ENCODE measurements around the gene SYT7.

Gene SYT7

DNA sequence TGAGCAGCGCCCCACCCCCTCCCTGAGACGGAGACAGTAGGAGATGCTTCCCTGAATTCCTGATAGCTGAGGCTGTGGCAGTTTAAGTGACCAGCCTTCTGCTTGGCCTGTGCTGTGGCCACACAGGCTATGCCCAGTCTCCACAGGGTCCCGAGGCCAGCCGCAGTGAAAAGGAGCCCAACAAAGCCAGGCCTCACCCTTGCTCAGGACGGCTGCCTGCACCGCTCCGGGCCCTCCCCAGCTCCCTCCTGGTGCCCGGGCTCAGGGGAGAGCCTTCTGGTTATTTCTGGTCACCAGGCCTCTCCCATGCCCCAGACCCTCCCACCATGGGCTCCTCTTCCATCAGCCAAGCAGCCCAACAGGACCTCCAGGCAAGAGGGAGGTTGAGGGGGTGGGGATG is 43.5 kb downstream of the SYT7 start:
- no peak overlapping the region for H3K4me3 ChIP-seq (ENCODE audit: low read depth, low read length)

DNA sequence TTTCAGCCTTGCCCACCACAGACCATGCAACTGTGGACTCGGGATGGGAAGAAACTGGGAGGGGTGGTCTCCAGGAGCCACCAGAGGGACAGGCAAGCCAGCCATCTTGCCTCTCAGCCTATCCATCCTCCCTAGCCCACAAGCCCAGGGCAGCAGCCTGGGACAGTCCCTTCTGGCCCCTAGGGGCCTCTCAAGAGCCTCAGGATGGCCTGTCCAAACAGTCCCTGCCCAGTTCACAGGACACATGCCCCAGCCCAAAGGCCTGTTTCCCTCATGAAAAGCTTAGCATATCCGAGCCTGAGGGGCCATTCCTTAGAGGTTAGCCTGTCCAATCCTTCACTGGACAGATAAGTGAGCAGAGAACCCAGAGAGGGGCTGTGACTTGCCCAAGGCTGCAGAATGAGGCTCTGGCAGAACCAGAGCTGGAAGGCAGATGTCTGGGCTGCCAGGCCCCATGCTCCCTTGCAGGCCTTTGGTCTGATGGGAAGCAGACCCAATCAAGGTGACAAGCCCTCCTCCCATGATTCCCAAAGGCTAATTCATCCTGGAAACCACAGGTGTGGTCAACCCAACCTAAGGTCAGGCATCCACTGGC is 44.1 kb downstream of the SYT7 start:
- Histone ChIP-seq H3K4me3 (ENCODE audit: low read depth, low read length) (no peak overlapping the region), H3K27me3 (ENCODE audit: control insufficient read depth, insufficient read depth, low read length) (no peaks in the 10 kb centered on the region), H3K9ac (ENCODE audit: low read depth, low read length) (no peak overlapping the region), H3K36me3 (ENCODE audit: control insufficient read depth, insufficient read depth, low read length) (no peaks in the 10 kb centered on the region), H3K9me3 (ENCODE audit: control insufficient read depth, insufficient read depth, low read length) (no peaks in the 10 kb centered on the region), H3K4me1 (ENCODE audit: control insufficient read depth, insufficient read depth, low read length) (peaks cover under 1% of the 10 kb centered on the region)

More for the DNA sequence above, 43.5 kb downstream of the SYT7 start:
- Histone ChIP-seq H3K4me1 (ENCODE audit: control insufficient read depth, insufficient read depth, low read length) (peaks cover 3% of the 10 kb centered on the region), H3K27me3 (ENCODE audit: control insufficient read depth, insufficient read depth, low read length) (no peaks in the 10 kb centered on the region), H3K9ac (ENCODE audit: low read depth, low read length) (no peak overlapping the region), H3K9me3 (ENCODE audit: control insufficient read depth, insufficient read depth, low read length) (no peaks in the 10 kb centered on the region), H3K36me3 (ENCODE audit: control insufficient read depth, insufficient read depth, low read length) (no peaks in the 10 kb centered on the region)

DNA sequence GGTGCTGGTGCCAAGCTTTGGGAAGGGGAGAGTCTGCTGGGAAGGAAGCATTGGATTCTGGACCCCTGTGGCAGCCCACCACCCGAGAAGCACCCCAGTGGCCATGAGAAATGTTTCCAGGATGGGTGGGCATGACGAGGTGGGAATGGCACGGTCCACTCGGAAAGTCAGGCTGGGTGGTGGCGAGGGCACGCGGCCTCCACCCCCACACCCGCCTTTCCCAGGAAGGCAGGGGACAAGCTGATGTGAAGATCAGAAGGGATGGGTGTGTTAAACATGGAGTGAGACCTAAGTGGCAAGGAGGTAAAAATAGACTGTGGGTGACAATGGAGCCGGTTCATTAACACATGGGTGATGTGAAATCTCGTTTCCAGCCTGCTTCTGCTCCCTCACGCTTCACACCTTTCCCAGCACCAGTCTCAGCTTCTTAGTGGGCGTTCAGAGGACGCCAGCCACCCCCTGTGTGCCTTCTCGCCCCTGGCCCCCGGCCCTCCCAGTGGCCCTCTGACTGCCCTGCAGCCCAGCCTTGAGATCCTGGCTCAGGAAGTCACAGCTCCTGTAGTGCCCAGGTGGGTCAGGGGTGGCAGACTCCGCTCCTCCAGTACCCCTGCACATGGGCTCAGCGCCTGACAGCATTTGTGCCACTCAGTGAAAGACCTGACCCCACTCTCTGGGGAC is 44.7 kb downstream of the SYT7 start:
- no peaks in the 10 kb centered on the region for H3K4me1 ChIP-seq (ENCODE audit: control insufficient read depth, insufficient read depth, low read length)
- no peaks in the 10 kb centered on the region for H3K36me3 ChIP-seq (ENCODE audit: control insufficient read depth, insufficient read depth, low read length)
- H3K9ac ChIP-seq (ENCODE audit: low read depth, low read length), result no peak overlapping the region
- no peaks in the 10 kb centered on the region for H3K9me3 ChIP-seq (ENCODE audit: control insufficient read depth, insufficient read depth, low read length)
- no peak overlapping the region for H3K4me3 ChIP-seq (ENCODE audit: low read depth, low read length)
- H3K27me3 ChIP-seq (ENCODE audit: control insufficient read depth, insufficient read depth, low read length), result no peaks in the 10 kb centered on the region

DNA sequence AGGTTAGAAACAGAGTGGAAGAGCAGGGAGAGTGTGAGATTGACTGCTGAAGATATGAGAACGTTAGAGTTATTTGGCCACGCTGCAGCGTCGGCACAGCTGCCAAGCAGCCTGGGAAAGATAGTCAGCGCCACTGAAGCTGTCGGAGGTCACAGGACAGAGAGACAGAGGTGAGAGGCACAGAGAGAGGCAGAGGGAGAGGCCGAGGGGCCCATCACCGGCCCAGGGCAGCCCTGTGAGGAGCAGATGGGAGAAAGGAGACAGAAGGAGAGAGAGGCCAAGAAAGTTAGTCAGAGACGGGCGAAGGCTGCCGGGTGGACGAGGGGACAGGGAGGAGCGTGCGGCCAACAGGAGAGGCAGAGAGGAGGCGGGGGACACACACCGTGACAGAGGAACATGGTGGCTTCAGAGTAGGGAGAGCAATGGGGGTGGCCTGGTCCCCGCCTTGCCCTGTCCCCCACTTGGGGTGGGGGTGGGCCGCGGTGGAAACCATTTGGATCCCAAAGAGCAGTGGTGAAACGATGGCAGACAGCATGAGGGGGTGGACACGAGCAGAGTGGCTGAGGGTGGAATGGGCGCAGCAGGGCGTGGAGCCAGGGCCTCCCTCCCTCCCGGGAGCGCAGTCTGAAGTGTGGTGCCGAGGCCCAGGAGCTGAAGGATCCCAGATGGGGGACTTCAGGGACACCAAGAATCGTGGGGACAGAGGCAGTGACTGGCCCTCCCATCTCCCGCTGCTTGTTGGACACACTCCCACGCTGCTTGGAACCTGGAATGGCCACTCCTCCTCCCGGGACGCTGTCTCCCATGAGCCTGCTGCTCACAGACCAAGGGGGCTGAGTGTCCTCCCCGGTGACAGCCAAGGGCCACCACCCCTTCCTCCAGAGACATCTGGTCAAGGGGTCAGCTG is 45.7 kb downstream of the SYT7 start:
- no peaks in the 10 kb centered on the region for H3K9me3 ChIP-seq (ENCODE audit: control insufficient read depth, insufficient read depth, low read length)
- no peaks in the 10 kb centered on the region for H3K4me1 ChIP-seq (ENCODE audit: control insufficient read depth, insufficient read depth, low read length)
- no peaks in the 10 kb centered on the region for H3K36me3 ChIP-seq (ENCODE audit: control insufficient read depth, insufficient read depth, low read length)
- H3K27me3 ChIP-seq (ENCODE audit: control insufficient read depth, insufficient read depth, low read length), result no peaks in the 10 kb centered on the region
- no peak overlapping the region for H3K4me3 ChIP-seq (ENCODE audit: low read depth, low read length)
- H3K9ac ChIP-seq (ENCODE audit: low read depth, low read length), result no peak overlapping the region

DNA sequence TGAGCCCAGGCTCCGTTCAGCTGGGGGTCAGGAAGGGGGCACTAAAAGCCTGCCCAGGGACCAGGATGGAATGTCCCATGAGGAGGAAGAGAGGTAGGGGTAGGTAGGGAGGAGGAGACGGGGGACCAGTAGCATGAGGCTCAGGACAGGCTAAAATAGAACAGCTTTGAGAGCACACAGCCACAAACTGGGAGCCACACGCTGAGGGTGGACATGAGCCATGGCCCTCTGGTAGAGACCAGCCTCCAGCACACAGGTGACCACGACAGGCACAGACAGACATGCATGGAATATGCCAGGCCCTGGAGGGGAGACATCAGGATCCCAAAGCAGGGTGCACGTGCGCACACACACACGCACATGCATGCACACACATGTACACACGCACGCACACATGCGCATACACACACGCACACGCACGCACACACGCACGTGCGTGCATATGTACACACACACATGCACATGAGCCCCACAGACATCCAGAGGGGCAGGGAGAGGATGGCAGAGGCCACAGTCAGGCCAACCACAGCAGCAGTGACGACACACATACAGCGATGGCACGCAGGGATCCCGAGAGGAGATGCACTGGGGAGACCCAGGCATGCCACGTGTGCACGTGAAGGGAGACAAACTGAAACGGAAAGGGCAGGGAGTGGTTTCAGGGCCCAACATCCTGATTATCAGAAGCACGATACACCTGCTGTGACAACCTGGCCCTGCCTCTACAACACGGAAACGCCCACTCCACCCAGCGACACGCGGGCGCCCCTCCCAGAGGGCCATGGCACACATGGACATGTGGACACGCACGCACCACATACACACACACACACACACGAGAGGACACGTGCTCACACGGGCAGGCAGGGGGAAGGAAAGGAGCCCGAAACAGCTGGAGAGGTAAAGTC is 46.6 kb downstream of the SYT7 start:
- Histone ChIP-seq H3K4me3 (ENCODE audit: low read depth, low read length) (no peak overlapping the region), H3K4me1 (ENCODE audit: control insufficient read depth, insufficient read depth, low read length) (no peaks in the 10 kb centered on the region), H3K27me3 (ENCODE audit: control insufficient read depth, insufficient read depth, low read length) (no peaks in the 10 kb centered on the region), H3K9ac (ENCODE audit: low read depth, low read length) (no peak overlapping the region), H3K36me3 (ENCODE audit: control insufficient read depth, insufficient read depth, low read length) (no peaks in the 10 kb centered on the region), H3K9me3 (ENCODE audit: control insufficient read depth, insufficient read depth, low read length) (no peaks in the 10 kb centered on the region)

DNA sequence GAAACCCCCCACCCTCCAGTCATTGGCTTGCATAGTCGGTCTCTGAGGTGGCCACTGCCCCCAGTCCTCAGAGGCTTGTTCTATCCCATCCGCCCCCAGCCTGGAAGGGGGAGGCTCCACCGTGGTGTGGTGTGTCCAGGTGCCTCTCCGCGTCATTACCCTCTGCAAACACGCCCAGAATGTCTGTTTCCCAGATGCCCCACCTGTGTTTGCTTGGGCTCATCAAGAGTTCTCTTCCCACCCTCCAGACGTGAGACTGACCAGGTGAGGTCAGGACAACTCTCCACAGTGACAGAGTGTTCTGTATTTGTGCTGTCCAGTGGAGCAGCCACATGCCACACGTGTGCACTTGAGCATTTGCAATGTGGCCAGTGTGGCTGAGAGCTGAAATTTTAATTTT is 47.5 kb downstream of the SYT7 start:
- Histone ChIP-seq H3K27me3 (ENCODE audit: control insufficient read depth, insufficient read depth, low read length) (no peaks in the 10 kb centered on the region), H3K4me3 (ENCODE audit: low read depth, low read length) (no peak overlapping the region), H3K9me3 (ENCODE audit: control insufficient read depth, insufficient read depth, low read length) (no peaks in the 10 kb centered on the region), H3K4me1 (ENCODE audit: control insufficient read depth, insufficient read depth, low read length) (no peaks in the 10 kb centered on the region), H3K9ac (ENCODE audit: low read depth, low read length) (no peak overlapping the region), H3K36me3 (ENCODE audit: control insufficient read depth, insufficient read depth, low read length) (no peaks in the 10 kb centered on the region)

DNA sequence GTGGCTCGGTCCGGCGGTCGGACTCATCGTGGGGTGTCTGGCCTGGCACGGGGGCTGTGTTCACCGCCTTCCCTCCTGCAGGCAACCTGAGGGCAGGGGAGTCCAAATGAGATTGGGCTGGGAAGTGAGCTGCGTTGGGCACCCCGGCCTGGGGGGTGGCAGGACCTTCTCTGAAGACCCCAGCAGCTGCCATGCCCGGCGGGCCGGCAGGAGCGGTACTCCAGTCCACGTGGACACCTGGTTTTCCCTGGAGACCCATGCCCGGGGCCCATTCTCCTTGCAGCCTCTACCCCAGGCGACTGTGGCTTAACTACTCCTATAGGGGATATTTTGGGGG is 47.9 kb downstream of the SYT7 start:
- H3K4me3 ChIP-seq (ENCODE audit: low read depth, low read length), result no peak overlapping the region
- H3K9ac ChIP-seq (ENCODE audit: low read depth, low read length), result no peak overlapping the region
- no peaks in the 10 kb centered on the region for H3K36me3 ChIP-seq (ENCODE audit: control insufficient read depth, insufficient read depth, low read length)
- no peaks in the 10 kb centered on the region for H3K4me1 ChIP-seq (ENCODE audit: control insufficient read depth, insufficient read depth, low read length)
- H3K9me3 ChIP-seq (ENCODE audit: control insufficient read depth, insufficient read depth, low read length), result no peaks in the 10 kb centered on the region
- no peaks in the 10 kb centered on the region for H3K27me3 ChIP-seq (ENCODE audit: control insufficient read depth, insufficient read depth, low read length)

DNA sequence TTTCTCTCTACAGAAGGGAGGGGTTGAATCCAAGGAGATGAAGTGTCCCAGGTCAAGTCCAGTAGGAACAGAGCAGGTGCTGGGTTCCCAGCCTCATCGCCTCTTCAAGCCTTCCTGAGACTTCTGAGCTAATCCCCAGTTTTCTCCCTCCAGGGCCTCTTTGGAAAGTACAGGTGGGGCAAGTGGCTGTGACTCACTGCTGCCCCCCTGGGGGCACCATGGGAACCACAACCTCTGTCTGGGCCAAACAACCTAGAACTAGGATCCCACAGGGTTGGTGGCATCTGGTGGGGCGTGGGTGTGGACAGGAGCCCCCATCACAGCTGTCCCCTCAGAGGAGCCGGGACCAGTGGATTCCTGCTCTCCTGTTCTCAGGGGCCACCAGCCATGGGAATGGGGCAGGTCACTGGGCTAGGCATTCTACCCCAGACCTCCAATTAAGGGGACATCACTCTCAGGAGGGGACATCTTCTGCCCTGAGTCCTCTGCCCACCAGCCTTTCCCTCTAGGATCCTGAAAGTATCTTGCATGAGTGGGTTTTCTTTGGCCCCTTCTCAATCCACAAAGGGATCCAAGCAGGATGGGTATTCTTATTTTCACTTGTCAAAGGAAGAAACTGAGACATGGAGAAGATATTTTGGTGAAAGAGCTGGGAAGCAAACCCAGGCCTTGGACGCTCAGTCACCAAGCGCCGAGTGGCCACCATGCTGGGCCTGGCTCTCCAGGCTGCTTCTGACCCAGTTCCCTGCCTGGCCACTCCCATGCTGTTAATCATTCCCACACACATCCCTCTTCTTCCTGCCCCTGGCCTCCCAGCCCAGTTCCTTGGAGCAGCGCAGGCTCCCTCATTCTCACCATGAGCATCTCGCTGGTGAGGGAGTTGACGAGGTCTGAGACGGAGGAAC is 48.5 kb downstream of the SYT7 start:
- H3K4me1 ChIP-seq (ENCODE audit: control insufficient read depth, insufficient read depth, low read length), result no peaks in the 10 kb centered on the region
- no peaks in the 10 kb centered on the region for H3K9me3 ChIP-seq (ENCODE audit: control insufficient read depth, insufficient read depth, low read length)
- no peaks in the 10 kb centered on the region for H3K27me3 ChIP-seq (ENCODE audit: control insufficient read depth, insufficient read depth, low read length)
- H3K9ac ChIP-seq (ENCODE audit: low read depth, low read length), result no peak overlapping the region
- no peak overlapping the region for H3K4me3 ChIP-seq (ENCODE audit: low read depth, low read length)
- H3K36me3 ChIP-seq (ENCODE audit: control insufficient read depth, insufficient read depth, low read length), result no peaks in the 10 kb centered on the region

DNA sequence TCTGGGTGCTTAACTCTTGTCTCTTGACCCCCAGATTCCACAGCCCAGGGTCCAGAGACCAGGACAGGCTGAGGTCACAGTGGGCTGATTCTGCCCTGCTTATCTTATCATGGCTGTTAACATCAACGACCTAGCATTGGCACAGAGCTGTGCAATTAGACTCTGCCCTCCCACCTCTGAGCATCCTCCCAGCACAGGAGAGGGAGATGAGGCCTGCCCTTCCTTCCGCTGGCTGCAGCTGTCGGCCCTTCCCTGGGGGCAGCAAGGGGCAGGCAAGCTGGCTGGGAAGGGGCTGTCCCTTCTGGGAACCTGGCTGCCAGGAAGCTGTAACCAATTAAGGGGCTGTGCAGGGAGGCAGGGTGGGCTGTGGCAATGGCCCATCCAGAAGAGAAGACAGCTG is 49.8 kb downstream of the SYT7 start:
- Histone ChIP-seq H3K4me3 (ENCODE audit: low read depth, low read length) (no peak overlapping the region), H3K9me3 (ENCODE audit: control insufficient read depth, insufficient read depth, low read length) (no peaks in the 10 kb centered on the region), H3K27me3 (ENCODE audit: control insufficient read depth, insufficient read depth, low read length) (no peaks in the 10 kb centered on the region), H3K36me3 (ENCODE audit: control insufficient read depth, insufficient read depth, low read length) (no peaks in the 10 kb centered on the region), H3K9ac (ENCODE audit: low read depth, low read length) (no peak overlapping the region), H3K4me1 (ENCODE audit: control insufficient read depth, insufficient read depth, low read length) (no peaks in the 10 kb centered on the region)

DNA sequence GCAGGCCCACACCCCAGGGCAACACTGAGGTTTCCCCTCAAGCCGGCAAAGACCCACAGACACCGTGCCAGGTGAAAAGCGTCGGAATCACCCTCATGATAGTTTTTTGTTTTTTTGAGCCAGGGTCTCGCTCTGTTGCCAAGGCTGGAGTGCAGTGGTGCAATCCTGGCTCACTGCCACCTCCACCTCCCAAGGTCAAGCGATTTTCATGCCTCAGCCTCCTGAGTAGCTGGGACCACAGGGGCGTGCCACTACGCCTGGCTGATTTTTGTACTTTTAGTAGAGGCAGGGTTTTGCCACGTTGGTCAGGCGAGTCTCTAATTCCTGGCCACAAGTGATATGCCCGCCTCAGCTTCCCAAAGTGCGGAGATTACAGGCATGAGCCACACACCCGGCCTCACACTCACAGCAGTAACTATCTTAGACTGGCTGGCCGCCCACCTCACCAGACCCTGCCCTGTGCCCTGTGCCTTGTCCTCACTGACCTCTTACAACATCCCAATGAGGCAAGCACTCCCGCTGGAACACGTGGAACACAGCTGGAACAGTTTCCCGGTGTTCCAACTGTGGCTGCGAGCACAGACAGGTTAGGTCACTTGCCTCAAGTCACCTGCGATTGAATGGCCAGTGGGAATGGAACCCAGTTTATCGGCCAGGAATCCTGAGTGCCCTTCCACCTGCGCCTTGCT is 51.2 kb downstream of the SYT7 start:
- H3K27me3 ChIP-seq (ENCODE audit: control insufficient read depth, insufficient read depth, low read length), result no peaks in the 10 kb centered on the region
- no peaks in the 10 kb centered on the region for H3K4me1 ChIP-seq (ENCODE audit: control insufficient read depth, insufficient read depth, low read length)
- H3K4me3 ChIP-seq (ENCODE audit: low read depth, low read length), result no peak overlapping the region
- H3K9ac ChIP-seq (ENCODE audit: low read depth, low read length), result no peak overlapping the region
- no peaks in the 10 kb centered on the region for H3K36me3 ChIP-seq (ENCODE audit: control insufficient read depth, insufficient read depth, low read length)
- H3K9me3 ChIP-seq (ENCODE audit: control insufficient read depth, insufficient read depth, low read length), result no peaks in the 10 kb centered on the region

Data from iPS-15b (cell line).